Activated effector memory CD4-positive, alpha-beta T cell treated with Interleukin-2 at 50 U/mL for 16 hours (primary cell): Measurements from ENCODE around the gene SLC1A3.

ENCODE experiments used
- DNase-seq: peaks from one replicate; pipeline ENCODE4 v3.0.0-alpha.2; 2020

The SLC1A3 gene

GRCh38 chr5:36689225-36689624 is 82.8 kb downstream of the SLC1A3 start:
- DNase-seq: no peak

GRCh38 chr5:36690041-36690961 is 83.9 kb downstream of the SLC1A3 start:
- peak; percentile 46 for DNase-seq

- no peak for DNase-seq
Measured at GRCh38 chr5:36691226-36691625, 84.8 kb downstream of the SLC1A3 start.

GRCh38 chr5:36691696-36692371 is 85.4 kb downstream of the SLC1A3 start:
- DNase-seq: no peak

GRCh38 chr5:36692791-36693763 is 86.7 kb downstream of the SLC1A3 start:
- DNase-seq: no peak

- no peak for DNase-seq
Measured at GRCh38 chr5:36694351-36694750, 87.9 kb downstream of the SLC1A3 start.

GRCh38 chr5:36696059-36696673 is 89.8 kb downstream of the SLC1A3 start:
- DNase-seq: no peak

GRCh38 chr5:36698031-36698430 is 91.6 kb downstream of the SLC1A3 start:
- no peak for DNase-seq

- no peak for DNase-seq
Measured at GRCh38 chr5:36701085-36701698, 94.8 kb downstream of the SLC1A3 start.

- DNase-seq: no peak
Measured at GRCh38 chr5:36703245-36703860, 96.9 kb downstream of the SLC1A3 start.

GRCh38 chr5:36704131-36704530 is 97.7 kb downstream of the SLC1A3 start:
- DNase-seq: no peak

GRCh38 chr5:36705055-36705454 is 98.6 kb downstream of the SLC1A3 start:
- no peak for DNase-seq

GRCh38 chr5:36706662-36707061 is 100.3 kb downstream of the SLC1A3 start:
- no peak for DNase-seq

- DNase-seq: no peak
Measured at GRCh38 chr5:36708996-36709395, 102.6 kb downstream of the SLC1A3 start.

GRCh38 chr5:36710039-36710438 is 103.6 kb downstream of the SLC1A3 start:
- no peak for DNase-seq

- no peak for DNase-seq
Measured at GRCh38 chr5:36712706-36713105, 106.3 kb downstream of the SLC1A3 start.

GRCh38 chr5:36713541-36713940 is 107.1 kb downstream of the SLC1A3 start:
- no peak for DNase-seq

- DNase-seq: no peak
Measured at GRCh38 chr5:36717131-36717695, 110.8 kb downstream of the SLC1A3 start.

GRCh38 chr5:36719282-36719681 is 112.9 kb downstream of the SLC1A3 start:
- no peak for DNase-seq

- no peak for DNase-seq
Measured at GRCh38 chr5:36720688-36721087, 114.3 kb downstream of the SLC1A3 start.

GRCh38 chr5:36721664-36722235 is 115.3 kb downstream of the SLC1A3 start:
- DNase-seq: no peak
